SU-DHL-6 (cell line): ENCODE results near the gene ZNF770.

ENCODE experiments used
- CTCF ChIP-seq: fragments of 200-600 bp; sonication (generic); IDR thresholded peaks from one replicate; pipeline ENCODE4 v1.5.1; 2017; ENCODE audit warnings: antibody characterized with exemption, mild to moderate bottlenecking, low read length, moderate library complexity; ENCODE audit not compliant: insufficient read depth, poor library complexity, severe bottlenecking
- EZH2phosphoT487 ChIP-seq: fragments of 200-600 bp; sonication (generic), shearing (Covaris generic); conservative IDR thresholded peaks from 2 replicates; pipeline ENCODE4 v1.6.1; 2018; ENCODE audit warnings: mild to moderate bottlenecking, antibody characterized with exemption, low read length, moderate library complexity, mixed read lengths

GRCh38 chr15:34964277-34964676 lies 23.8 kb downstream of the ZNF770 start:
- TF ChIP-seq EZH2phosphoT487 (no peak), CTCF (no peak)
